Measurements from ENCODE around the gene GTPBP4.

DNA sequence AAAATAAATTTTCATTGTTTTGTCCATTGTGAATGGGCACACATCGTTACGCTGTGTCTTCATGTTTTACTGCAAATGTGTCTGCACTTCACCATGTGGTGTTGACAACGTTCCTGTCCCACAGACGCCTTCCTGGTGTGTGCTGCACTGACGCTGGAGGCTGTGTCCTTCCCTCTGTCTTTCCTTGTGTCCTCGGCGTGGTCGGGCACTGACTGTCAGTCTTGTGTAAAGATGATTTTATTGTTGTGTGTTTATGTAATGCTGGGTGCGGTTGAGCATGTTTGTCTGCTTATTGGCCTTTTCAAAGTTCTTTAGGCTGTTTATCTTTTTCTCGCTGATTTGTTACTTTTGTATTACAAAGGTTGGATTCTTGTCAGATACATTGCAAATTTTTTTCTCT, 19.3 kb downstream of the GTPBP4 start:
- no peak for TF ChIP-seq CTCF (IDR thresholded peaks at IDR 0.05)
- TF ChIP-seq NR2C2 (CRISPR knock-in tag; IDR thresholded peaks at IDR 0.05), result no peak
- no peak for TF ChIP-seq ATF6 (CRISPR knock-in tag; IDR thresholded peaks at IDR 0.05)
- TF ChIP-seq FOXP1 (CRISPR knock-in tag; IDR thresholded peaks at IDR 0.05; ENCODE audit: borderline replicate concordance), result no peak
- TF ChIP-seq ARID4B (CRISPR knock-in tag; IDR thresholded peaks at IDR 0.05; ENCODE audit: borderline replicate concordance), result no peak
- TF ChIP-seq ZNF671 (CRISPR knock-in tag; IDR thresholded peaks at IDR 0.05), result no peak
- TF ChIP-seq CREM (CRISPR knock-in tag; IDR thresholded peaks at IDR 0.05), result no peak
- TF ChIP-seq ZNF121 (CRISPR knock-in tag; IDR thresholded peaks at IDR 0.05), result no peak
- no peak for TF ChIP-seq RORB (CRISPR knock-in tag; IDR thresholded peaks at IDR 0.05)
- no peak for TF ChIP-seq USF1 (CRISPR knock-in tag; IDR thresholded peaks at IDR 0.05)
- TF ChIP-seq CBFB (CRISPR knock-in tag; IDR thresholded peaks at IDR 0.05; ENCODE audit: low read depth), result no peak
- no peak for TF ChIP-seq JUN (CRISPR knock-in tag; IDR thresholded peaks at IDR 0.05)
- TF ChIP-seq, protein P1, sequence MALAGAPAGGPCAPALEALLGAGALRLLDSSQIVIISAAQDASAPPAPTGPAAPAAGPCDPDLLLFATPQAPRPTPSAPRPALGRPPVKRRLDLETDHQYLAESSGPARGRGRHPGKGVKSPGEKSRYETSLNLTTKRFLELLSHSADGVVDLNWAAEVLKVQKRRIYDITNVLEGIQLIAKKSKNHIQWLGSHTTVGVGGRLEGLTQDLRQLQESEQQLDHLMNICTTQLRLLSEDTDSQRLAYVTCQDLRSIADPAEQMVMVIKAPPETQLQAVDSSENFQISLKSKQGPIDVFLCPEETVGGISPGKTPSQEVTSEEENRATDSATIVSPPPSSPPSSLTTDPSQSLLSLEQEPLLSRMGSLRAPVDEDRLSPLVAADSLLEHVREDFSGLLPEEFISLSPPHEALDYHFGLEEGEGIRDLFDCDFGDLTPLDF (CRISPR knock-in tag; IDR thresholded peaks at IDR 0.05), result no peak
- TF ChIP-seq, protein P2, sequence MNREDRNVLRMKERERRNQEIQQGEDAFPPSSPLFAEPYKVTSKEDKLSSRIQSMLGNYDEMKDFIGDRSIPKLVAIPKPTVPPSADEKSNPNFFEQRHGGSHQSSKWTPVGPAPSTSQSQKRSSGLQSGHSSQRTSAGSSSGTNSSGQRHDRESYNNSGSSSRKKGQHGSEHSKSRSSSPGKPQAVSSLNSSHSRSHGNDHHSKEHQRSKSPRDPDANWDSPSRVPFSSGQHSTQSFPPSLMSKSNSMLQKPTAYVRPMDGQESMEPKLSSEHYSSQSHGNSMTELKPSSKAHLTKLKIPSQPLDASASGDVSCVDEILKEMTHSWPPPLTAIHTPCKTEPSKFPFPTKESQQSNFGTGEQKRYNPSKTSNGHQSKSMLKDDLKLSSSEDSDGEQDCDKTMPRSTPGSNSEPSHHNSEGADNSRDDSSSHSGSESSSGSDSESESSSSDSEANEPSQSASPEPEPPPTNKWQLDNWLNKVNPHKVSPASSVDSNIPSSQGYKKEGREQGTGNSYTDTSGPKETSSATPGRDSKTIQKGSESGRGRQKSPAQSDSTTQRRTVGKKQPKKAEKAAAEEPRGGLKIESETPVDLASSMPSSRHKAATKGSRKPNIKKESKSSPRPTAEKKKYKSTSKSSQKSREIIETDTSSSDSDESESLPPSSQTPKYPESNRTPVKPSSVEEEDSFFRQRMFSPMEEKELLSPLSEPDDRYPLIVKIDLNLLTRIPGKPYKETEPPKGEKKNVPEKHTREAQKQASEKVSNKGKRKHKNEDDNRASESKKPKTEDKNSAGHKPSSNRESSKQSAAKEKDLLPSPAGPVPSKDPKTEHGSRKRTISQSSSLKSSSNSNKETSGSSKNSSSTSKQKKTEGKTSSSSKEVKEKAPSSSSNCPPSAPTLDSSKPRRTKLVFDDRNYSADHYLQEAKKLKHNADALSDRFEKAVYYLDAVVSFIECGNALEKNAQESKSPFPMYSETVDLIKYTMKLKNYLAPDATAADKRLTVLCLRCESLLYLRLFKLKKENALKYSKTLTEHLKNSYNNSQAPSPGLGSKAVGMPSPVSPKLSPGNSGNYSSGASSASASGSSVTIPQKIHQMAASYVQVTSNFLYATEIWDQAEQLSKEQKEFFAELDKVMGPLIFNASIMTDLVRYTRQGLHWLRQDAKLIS (CRISPR knock-in tag; IDR thresholded peaks at IDR 0.05; ENCODE audit: borderline replicate concordance), result no peak

Data from WTC11 (cell line).